ENCODE results near the gene NPEPL1.

The NPEPL1 gene

GRCh38 chr20:58657986-58658385, 34.6 kb upstream of the NPEPL1 start:
- FAIRE-seq = no peak

DNA sequence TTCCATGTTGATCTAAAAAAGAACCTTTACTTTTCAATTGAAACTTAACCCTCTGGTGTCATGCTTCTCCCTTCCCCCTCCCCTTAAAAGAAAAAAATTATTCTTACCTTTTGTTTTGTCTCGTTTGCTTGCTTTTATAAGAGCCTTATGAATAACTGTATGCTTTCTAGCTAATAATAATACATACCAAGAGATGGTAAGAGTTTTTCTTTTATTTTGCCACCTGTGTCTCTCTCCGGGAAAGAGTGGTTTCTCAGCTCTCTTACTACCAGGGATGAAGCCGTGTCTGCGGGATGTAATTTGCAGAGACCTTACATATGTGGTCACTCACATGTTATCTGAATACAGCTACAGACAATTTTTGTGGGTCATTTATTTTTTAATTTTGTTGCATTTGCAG, 33.8 kb upstream of the NPEPL1 start:
- FAIRE-seq = no peak

- no peak for FAIRE-seq
Measured at GRCh38 chr20:58659841-58660240, 32.8 kb upstream of the NPEPL1 start.

- no peak for FAIRE-seq
Measured at GRCh38 chr20:58660855-58661597, 31.6 kb upstream of the NPEPL1 start.

DNA sequence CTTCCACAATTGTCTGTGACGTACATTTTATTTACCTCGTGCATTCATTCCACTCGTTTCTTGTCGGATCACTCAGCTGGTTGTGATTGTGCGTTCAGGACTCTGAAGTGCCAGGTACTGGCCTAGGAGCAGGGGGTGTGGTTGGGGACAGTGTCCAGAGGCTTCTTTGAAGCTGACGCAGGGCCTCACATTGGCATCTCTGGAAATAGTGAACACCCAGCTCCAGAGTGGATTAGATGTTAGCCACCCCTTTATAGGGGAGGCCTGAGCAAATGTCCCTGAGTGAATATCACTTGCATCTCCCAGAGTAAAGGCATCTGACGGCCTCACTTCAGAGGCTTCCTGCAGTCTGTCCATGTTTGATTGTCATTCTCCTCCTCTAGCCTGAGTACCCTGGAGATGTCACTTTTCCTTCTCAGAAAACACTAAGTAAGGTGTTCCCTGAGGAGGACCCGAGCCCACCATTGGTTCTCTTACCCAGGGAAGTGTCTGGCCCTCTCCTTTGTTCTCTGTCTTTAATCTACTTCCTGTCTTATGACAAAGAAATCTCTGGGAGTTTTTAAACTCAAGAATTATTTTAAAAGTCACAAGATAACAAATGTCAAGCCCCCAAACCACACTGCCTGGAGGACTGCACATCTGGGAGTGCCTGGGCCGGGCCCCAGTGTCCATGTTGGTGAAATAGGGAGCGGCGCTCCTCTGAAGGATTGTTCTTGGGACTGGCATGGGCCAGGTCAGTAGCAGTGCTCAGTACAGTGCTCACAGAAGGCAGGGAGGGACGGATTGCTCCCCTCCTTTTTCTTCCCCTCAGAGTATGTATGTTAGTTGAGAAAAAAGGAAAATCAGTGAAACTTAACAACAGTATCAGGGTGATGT, 30.8 kb upstream of the NPEPL1 start:
- FAIRE-seq = no peak

- no peak for FAIRE-seq
Measured at GRCh38 chr20:58664331-58664730, 28.3 kb upstream of the NPEPL1 start.

DNA sequence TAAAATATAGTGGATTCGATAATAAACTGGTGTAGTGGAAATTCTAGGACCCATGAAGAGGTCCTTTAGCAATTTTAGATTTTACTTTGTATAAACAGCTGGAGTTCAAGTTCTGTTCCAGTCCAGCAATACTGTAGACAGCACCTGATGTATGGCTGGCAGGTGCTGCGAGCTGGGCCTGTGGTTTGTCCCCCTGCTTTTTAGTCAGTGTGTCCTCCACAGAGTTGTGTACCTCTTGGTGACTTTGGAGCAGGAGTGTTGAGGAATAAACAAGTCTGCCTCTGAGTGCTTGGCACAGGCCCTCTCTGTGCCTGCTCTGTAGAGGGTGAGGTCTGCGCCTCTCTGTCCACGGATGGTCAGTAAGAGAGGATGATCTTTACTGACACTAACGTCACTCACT, 27.7 kb upstream of the NPEPL1 start:
- no peak for FAIRE-seq

DNA sequence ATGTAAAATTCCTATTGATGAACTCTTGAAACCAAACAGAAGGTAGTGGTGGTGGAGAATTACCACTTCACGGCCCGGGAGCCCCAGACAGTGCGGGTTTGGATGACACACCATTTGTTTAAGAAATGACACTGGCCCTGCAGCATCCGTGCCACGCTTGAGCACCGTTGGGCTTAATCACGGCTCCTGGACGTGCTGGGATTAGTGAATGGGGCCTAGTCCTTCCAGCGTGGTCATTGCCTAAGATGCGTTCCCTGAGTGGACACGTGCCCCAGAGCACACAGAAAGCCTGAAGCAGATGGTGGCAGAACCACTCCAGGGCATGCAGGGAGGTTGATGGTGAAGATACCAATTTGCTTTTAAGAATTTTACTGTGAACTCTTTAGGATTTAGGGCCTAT, 27.0 kb upstream of the NPEPL1 start:
- FAIRE-seq = no peak

- FAIRE-seq = no peak
Measured at GRCh38 chr20:58666702-58667101, 25.9 kb upstream of the NPEPL1 start.

DNA sequence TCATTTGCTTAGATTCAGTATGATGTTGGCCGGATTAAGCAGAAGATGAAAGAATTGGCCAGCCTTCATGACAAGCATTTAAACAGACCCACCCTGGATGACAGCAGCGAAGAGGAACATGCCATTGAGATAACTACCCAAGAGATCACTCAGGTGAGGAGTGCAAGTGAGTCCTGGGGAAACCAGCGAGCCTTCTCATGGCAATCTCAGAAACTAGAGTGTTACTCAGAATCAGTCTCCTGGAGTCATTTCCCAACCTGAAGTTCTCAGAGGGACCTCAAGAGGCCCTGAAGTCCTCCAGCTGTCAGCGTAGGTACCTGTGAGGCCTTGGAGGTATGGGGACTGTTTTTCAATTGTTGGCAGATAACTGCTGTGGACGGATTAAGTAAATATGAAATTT, 24.6 kb upstream of the NPEPL1 start:
- FAIRE-seq = no peak

GRCh38 chr20:58668901-58669286, 23.7 kb upstream of the NPEPL1 start:
- no peak for FAIRE-seq

GRCh38 chr20:58669287-58670006, 23.2 kb upstream of the NPEPL1 start:
- FAIRE-seq = no peak

DNA sequence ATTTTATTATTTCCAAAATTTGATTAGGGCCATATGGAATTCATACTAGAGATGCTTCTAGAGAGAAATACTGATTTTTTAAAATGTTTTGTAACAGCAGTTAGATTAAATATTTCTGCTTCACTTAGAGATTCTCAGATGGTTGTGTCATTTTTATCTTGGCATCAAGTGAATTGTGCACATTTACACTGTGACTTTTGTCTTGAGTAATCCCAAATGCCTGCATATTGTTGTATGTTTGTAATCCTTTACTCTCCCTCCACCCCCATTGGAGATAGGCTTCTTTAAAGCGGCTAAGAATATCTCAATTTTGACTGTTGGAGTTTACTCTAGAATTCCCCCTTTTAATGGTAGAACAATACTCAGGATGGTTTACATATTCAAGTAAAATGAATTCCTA, 22.5 kb upstream of the NPEPL1 start:
- FAIRE-seq = no peak

DNA sequence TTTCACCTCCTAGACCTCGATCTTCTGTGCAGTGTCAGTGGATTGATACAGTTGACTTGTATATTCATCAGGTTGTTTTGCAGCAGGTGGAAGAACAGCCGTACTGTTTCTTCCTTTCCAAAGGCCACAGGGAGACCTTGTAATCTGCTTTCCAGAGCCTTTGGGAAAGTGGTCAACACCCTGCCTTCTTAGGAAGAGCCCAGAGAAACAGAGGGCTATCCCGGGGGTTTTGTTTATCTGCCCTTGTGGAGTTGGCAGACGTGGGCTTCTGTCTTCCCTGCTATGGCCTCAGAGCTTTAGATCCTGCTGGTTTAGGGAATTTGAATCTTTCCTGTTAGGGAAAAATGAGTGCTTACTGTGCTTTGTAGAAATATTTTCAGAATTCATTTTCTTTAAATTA, 21.9 kb upstream of the NPEPL1 start:
- no peak for FAIRE-seq

- no peak for FAIRE-seq
Measured at GRCh38 chr20:58673119-58673518, 19.5 kb upstream of the NPEPL1 start.

- no peak for FAIRE-seq
Measured at GRCh38 chr20:58675146-58675584, 17.4 kb upstream of the NPEPL1 start.

GRCh38 chr20:58675641-58676040, 17.0 kb upstream of the NPEPL1 start:
- FAIRE-seq = no peak

- no peak for FAIRE-seq
Measured at GRCh38 chr20:58676161-58676560, 16.4 kb upstream of the NPEPL1 start.

DNA sequence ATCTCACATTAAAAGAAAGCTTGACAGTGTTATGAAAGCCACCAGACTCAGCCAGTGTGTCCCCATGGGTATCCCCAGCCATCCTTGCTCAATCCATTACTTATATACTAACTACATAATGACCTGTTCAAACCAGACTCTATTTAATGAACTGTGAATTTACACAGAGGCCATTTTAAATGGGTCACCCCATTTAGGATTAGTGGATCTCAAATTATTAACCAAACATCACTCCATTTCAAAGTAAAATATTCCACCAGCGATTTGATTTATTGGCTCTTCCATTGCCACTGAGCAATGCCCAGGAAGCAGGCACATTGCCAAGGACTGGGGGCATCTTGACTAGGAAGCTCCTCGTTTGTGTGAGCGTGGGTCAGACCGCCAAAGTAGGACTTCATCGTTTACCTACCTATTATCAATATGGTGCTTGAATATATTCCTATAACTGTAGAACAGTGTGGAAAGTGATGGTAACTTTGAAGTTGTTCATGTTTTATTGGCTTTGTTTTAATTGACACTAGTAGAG, 15.5 kb upstream of the NPEPL1 start:
- FAIRE-seq = no peak

DNA sequence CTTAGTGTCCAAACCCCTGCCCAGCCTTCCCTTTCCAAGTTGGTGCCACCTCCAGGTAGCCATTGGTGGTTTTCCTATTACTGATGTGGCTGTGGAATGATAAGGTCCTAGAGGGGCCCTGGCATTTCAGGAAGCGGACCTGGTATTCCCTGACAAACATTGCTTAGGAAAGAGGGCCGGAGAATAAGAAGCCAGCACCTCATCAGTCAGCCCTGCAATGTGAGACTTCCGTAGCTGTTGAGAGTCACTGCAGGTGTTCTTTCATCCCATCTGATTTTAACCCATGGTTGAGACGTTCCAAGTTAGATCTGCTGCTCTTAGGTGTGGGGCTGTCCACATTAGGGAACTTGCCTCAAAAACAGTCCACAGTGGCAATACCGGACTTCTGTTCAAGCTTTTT, 14.8 kb upstream of the NPEPL1 start:
- no peak for FAIRE-seq

DNA sequence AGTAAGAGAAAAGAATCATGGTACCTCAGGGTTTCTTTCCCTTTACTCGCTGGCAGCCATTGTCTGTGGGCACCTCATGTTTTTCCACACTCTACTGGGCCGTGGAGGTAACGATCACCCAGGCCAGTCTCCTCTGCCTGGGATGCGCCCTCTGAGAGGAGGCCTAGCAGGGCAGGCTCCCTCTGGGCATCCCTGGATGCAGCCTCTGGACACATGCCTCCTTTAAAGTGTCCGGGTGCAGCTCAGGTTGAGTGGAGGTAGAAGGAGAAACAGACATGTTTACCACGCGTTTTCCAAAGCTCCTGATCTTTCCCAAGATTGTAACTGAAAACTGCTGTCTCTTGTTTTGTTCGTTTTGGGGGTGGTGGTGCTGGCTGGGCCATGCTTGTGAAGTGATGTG, 13.8 kb upstream of the NPEPL1 start:
- no peak for FAIRE-seq

GRCh38 chr20:58682656-58683531, 9.7 kb upstream of the NPEPL1 start:
- FAIRE-seq = no peak
